Measurements from ENCODE around the gene TMCC3. TPM values are rescaled to one million over a fixed set of nuclear protein-coding genes. Genes with fewer than 3 reads are reported as not detected.

TMCC3 gene
- total RNA-seq, 1 donor from 2014 or later = 3.5 TPM

GRCh38 chr12:94684416-94685142 lies 34.2 kb upstream of the TMCC3 start:
- Mint-ChIP-seq H3K9me3 (ENCODE audit: unreplicated experiment) (no peaks in the 10 kb centered on the region), H3K4me3 (ENCODE audit: unreplicated experiment) (no peak overlapping the region), H3K4me1 (ENCODE audit: low read depth, unreplicated experiment) (no peaks in the 10 kb centered on the region), H3K36me3 (ENCODE audit: low read depth, unreplicated experiment) (no peaks in the 10 kb centered on the region), H3K27ac (ENCODE audit: unreplicated experiment) (no peak overlapping the region), H3K27me3 (ENCODE audit: low read depth, unreplicated experiment) (peaks cover 5% of the 10 kb centered on the region)
- Histone ChIP-seq H4K20me1 (ENCODE audit: insufficient read depth, low read length) (no peaks in the 10 kb centered on the region), H2AFZ (ENCODE audit: low read depth, low read length) (no peak overlapping the region), H3K4me2 (ENCODE audit: low read length) (no peak overlapping the region), H3K4me1 (ENCODE audit: insufficient read depth, low read length) (peaks cover under 1% of the 10 kb centered on the region), H3K9me3 (ENCODE audit: insufficient read depth, low read depth, low read length) (no peaks in the 10 kb centered on the region), H3K27me3 (ENCODE audit: insufficient read depth, low read length) (no peaks in the 10 kb centered on the region), H3K27ac (ENCODE audit: low read depth, low read length) (no peak overlapping the region), H3K36me3 (ENCODE audit: insufficient read depth, low read length) (no peaks in the 10 kb centered on the region), H3K79me2 (ENCODE audit: insufficient read depth, low read length) (no peaks in the 10 kb centered on the region), H3K4me3 (ENCODE audit: insufficient read depth, low read depth, low read length) (no peak overlapping the region), H3K9ac (ENCODE audit: low read length) (no peak overlapping the region)
- TF ChIP-seq CTCF (IDR thresholded peaks at IDR 0.05; ENCODE audit: insufficient read depth, low read depth, low read length) = no peak
- TF ChIP-seq EZH2 (IDR thresholded peaks at IDR 0.05; ENCODE audit: insufficient read depth, low read length) = no peak
- no peak for FAIRE-seq
- DNase-seq (ENCODE audit: low read depth) = no peak

GRCh38 chr12:94679554-94680195 lies 29.3 kb upstream of the TMCC3 start:
- Mint-ChIP-seq H3K27me3 (ENCODE audit: low read depth, unreplicated experiment) (peaks cover 7% of the 10 kb centered on the region), H3K36me3 (ENCODE audit: low read depth, unreplicated experiment) (no peaks in the 10 kb centered on the region), H3K27ac (ENCODE audit: unreplicated experiment) (no peak overlapping the region), H3K4me3 (ENCODE audit: unreplicated experiment) (no peak overlapping the region), H3K9me3 (ENCODE audit: unreplicated experiment) (no peaks in the 10 kb centered on the region), H3K4me1 (ENCODE audit: low read depth, unreplicated experiment) (peaks cover 7% of the 10 kb centered on the region)
- Histone ChIP-seq H3K79me2 (ENCODE audit: insufficient read depth, low read length) (no peaks in the 10 kb centered on the region), H3K9ac (ENCODE audit: low read length) (no peak overlapping the region), H3K27ac (ENCODE audit: low read depth, low read length) (no peak overlapping the region), H3K36me3 (ENCODE audit: insufficient read depth, low read length) (no peaks in the 10 kb centered on the region), H3K27me3 (ENCODE audit: insufficient read depth, low read length) (no peaks in the 10 kb centered on the region), H3K4me2 (ENCODE audit: low read length) (no peak overlapping the region), H3K4me3 (ENCODE audit: insufficient read depth, low read depth, low read length) (no peak overlapping the region), H3K9me3 (ENCODE audit: insufficient read depth, low read depth, low read length) (no peaks in the 10 kb centered on the region), H4K20me1 (ENCODE audit: insufficient read depth, low read length) (no peaks in the 10 kb centered on the region), H2AFZ (ENCODE audit: low read depth, low read length) (no peak overlapping the region), H3K4me1 (ENCODE audit: insufficient read depth, low read length) (no peaks in the 10 kb centered on the region)
- TF ChIP-seq EZH2 (IDR thresholded peaks at IDR 0.05; ENCODE audit: insufficient read depth, low read length) = no peak
- no peak for TF ChIP-seq CTCF (IDR thresholded peaks at IDR 0.05; ENCODE audit: insufficient read depth, low read depth, low read length)
- no peak for DNase-seq (ENCODE audit: low read depth)
- no peak for FAIRE-seq

DNA sequence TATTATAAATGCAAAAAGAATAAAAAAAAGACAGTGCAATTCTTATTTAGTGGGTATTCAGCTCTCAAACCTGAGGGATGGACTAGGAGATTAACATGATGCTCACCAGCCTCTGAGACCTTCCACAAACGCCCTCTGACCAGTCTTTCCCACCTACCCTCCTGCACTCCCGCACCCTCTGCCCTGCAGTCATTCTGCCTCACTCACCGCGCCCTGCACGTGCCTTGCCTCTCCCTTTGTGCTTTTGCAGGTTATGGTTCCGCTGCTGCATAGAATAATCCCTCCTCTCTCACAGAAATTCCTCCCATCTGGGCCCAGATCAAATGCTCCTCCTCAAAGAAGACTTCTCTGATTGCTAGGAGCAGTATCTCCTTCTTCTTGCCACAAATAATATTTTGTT lies 28.5 kb upstream of the TMCC3 start:
- no peak overlapping the region for H3K4me2 ChIP-seq (ENCODE audit: low read length)
- H3K9me3 ChIP-seq (ENCODE audit: insufficient read depth, low read depth, low read length) = no peaks in the 10 kb centered on the region
- no peak for TF ChIP-seq CTCF (IDR thresholded peaks at IDR 0.05; ENCODE audit: insufficient read depth, low read depth, low read length)
- no peak for TF ChIP-seq EZH2 (IDR thresholded peaks at IDR 0.05; ENCODE audit: insufficient read depth, low read length)
- Mint-ChIP-seq H3K4me3 (ENCODE audit: unreplicated experiment) (no peak overlapping the region), H3K36me3 (ENCODE audit: low read depth, unreplicated experiment) (no peaks in the 10 kb centered on the region), H3K9me3 (ENCODE audit: unreplicated experiment) (no peaks in the 10 kb centered on the region), H3K27ac (ENCODE audit: unreplicated experiment) (no peak overlapping the region), H3K4me1 (ENCODE audit: low read depth, unreplicated experiment) (peaks cover 7% of the 10 kb centered on the region), H3K27me3 (ENCODE audit: low read depth, unreplicated experiment) (peaks cover 2% of the 10 kb centered on the region)
- no peaks in the 10 kb centered on the region for H3K4me1 ChIP-seq (ENCODE audit: insufficient read depth, low read length)
- H3K4me3 ChIP-seq (ENCODE audit: insufficient read depth, low read depth, low read length) = no peak overlapping the region
- H3K79me2 ChIP-seq (ENCODE audit: insufficient read depth, low read length) = no peaks in the 10 kb centered on the region
- no peak overlapping the region for H3K9ac ChIP-seq (ENCODE audit: low read length)
- no peak overlapping the region for H3K27ac ChIP-seq (ENCODE audit: low read depth, low read length)
- no peak overlapping the region for H2AFZ ChIP-seq (ENCODE audit: low read depth, low read length)
- FAIRE-seq (no peak), DNase-seq (ENCODE audit: low read depth) (no peak)
- no peaks in the 10 kb centered on the region for H3K36me3 ChIP-seq (ENCODE audit: insufficient read depth, low read length)
- H4K20me1 ChIP-seq (ENCODE audit: insufficient read depth, low read length) = no peaks in the 10 kb centered on the region
- H3K27me3 ChIP-seq (ENCODE audit: insufficient read depth, low read length) = no peaks in the 10 kb centered on the region

Measured in astrocyte (in vitro differentiated cells and primary cell).